SH-SY5Y (cell line): Measurements from ENCODE around the gene MTO1.

Source experiments
- GATA2 ChIP-seq: IDR thresholded peaks from 2 replicates; pipeline ENCODE4 v1.6.1; 2011; ENCODE audit warnings: mild to moderate bottlenecking, low read depth, low read length
- GATA3 ChIP-seq: IDR thresholded peaks from 2 replicates; pipeline ENCODE4 v1.6.1; 2011; ENCODE audit warnings: low read depth, mild to moderate bottlenecking, low read length, moderate library complexity

DNA sequence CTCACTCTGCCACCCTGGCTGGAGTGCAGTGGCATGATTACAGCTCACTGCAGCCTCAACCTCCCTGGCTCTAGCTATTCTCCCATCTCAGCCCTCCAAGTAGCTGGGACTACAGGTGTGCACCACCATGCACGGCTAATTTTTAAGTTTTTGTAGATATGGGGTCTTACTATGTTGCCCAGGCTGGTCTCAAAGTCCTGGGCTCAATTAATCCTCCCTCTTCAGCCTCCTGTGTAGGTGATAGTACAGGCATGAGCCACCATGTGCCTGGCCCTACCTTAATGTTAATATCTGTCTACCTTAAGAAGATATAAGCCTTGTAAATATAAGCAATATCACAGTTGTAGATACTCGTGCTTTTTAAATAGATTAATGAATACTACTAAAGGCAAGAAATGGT lies 42.6 kb downstream of the MTO1 start:
- TF ChIP-seq GATA2 (no peak), GATA3 (no peak)
